Activated naive CD4-positive, alpha-beta T cell treated with anti-CD3 and anti-CD28 coated beads, Interleukin-2, amount 10 ng/mL, durations not matched to agents 7 days and 5 days (primary cell): ENCODE data around the gene MAFB.

ENCODE experiments used
- CTCF ChIA-PET: fragments of 350-600 bp; sonication (Branson Sonifier 250); formaldehyde crosslinking; loops from one replicate; lab custom pipeline; 2021; ENCODE audit warnings: antibody characterized with exemption; lab: Charles Lee
- DNase-seq: peaks from one replicate; pipeline ENCODE4 v3.0.0-alpha.2; 2020
- H3K27ac Mint-ChIP-seq: one replicate; pipeline ENCODE4 v1.8.0; 2021; ENCODE audit warnings: mild to moderate bottlenecking, moderate library complexity, mixed read lengths
- H3K27me3 Mint-ChIP-seq: one replicate; pipeline ENCODE4 v1.8.0; 2021; ENCODE audit warnings: mild to moderate bottlenecking, mixed read lengths
- H3K36me3 Mint-ChIP-seq: one replicate; pipeline ENCODE4 v1.8.0; 2021; ENCODE audit warnings: mixed read lengths
- H3K4me1 Mint-ChIP-seq: one replicate; pipeline ENCODE4 v1.8.0; 2021; ENCODE audit warnings: mixed read lengths
- H3K4me3 Mint-ChIP-seq: one replicate; pipeline ENCODE4 v1.8.0; 2021; ENCODE audit warnings: mild to moderate bottlenecking, moderate library complexity, mixed read lengths
- H3K9me3 Mint-ChIP-seq: one replicate; pipeline ENCODE4 v1.8.0; 2021; ENCODE audit warnings: mixed read lengths

MAFB gene

DNA sequence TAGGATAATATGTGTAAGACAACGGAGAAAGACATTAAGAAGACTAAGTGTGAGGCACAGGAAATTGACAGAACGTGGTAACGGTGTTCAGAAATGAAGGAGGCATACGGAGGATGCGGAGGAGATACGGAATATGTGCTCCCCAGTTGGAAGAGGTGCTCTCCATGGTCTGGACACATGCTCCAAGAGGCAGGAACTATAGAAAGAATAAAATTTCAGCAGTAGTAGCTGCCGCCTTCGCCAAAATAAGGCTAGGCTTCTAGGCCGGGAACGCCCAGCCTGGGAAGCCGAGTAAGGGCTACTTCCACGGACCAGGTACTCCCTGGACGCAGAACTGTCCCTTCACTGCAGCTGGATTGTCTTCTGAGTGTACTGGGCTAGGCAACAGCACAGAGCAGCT lies 7.4 kb downstream of the MAFB start:
- CTCF ChIA-PET, result no interaction called here
- no peak for DNase-seq
- H3K27me3 Mint-ChIP-seq, result peaks cover 75% of the 10 kb centered on the region
- no peaks in the 10 kb centered on the region for H3K4me1 Mint-ChIP-seq
- no peak overlapping the region for H3K4me3 Mint-ChIP-seq
- H3K27ac Mint-ChIP-seq, result no peak overlapping the region
- H3K36me3 Mint-ChIP-seq, result no peaks in the 10 kb centered on the region
- H3K9me3 Mint-ChIP-seq, result no peaks in the 10 kb centered on the region

GRCh38 chr20:40681165-40681564 lies 7.9 kb downstream of the MAFB start:
- CTCF ChIA-PET, result interaction anchor here (0.5 kb wide), 1 partner anchor 900 kb away, joined by 3 read pairs; no protein-coding TSS in a partner anchor
- Mint-ChIP-seq H3K4me3 (no peak overlapping the region), H3K9me3 (no peaks in the 10 kb centered on the region), H3K27me3 (peaks cover 75% of the 10 kb centered on the region), H3K36me3 (no peaks in the 10 kb centered on the region), H3K4me1 (no peaks in the 10 kb centered on the region), H3K27ac (no peak overlapping the region)
- DNase-seq, result no peak

GRCh38 chr20:40680161-40680959 lies 8.7 kb downstream of the MAFB start:
- Mint-ChIP-seq H3K27ac (no peak overlapping the region), H3K27me3 (peaks cover 77% of the 10 kb centered on the region)
- CTCF ChIA-PET, result interaction anchor here (0.5 kb wide), 1 partner anchor 900 kb away, joined by 3 read pairs; no protein-coding TSS in a partner anchor

GRCh38 chr20:40679184-40679583 lies 9.9 kb downstream of the MAFB start:
- Mint-ChIP-seq H3K27me3 (peaks cover 65% of the 10 kb centered on the region), H3K27ac (no peak overlapping the region), H3K4me1 (no peaks in the 10 kb centered on the region), H3K36me3 (no peaks in the 10 kb centered on the region), H3K4me3 (no peak overlapping the region), H3K9me3 (no peaks in the 10 kb centered on the region)
- CTCF ChIA-PET, result no interaction called here
- no peak for DNase-seq

More at GRCh38 chr20:40680161-40680959, 8.7 kb downstream of the MAFB start:
- Mint-ChIP-seq H3K4me3 (no peak overlapping the region), H3K9me3 (no peaks in the 10 kb centered on the region), H3K36me3 (no peaks in the 10 kb centered on the region), H3K4me1 (no peaks in the 10 kb centered on the region)
- DNase-seq, result no peak

DNA sequence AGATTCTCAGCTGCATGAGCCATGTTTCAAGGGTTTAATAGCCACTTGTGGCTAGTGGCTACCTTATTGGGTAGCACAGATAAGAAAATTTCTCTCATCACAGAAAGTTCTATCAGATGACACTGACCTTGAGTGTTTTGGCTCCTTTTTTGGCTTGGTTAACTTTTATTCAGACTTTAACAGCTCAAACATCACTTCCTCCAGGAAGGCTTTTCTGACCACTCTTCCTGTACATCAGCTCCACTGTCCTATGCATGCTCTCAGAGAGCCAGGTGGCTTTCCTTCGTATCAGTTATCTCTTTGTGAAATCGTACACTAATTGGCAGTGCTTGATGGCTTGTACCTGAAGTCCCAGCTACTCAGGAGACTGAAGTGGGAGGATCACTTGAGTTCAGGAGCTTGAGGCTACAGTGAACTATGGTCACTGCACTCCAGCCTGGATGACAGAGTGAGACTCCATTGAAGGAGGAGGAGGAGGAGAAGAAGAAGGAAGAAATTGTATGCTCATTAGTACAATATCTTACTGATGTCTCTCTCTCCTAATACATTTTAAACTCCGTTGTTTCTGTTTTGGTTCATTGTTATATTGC lies 10.7 kb downstream of the MAFB start:
- no peaks in the 10 kb centered on the region for H3K36me3 Mint-ChIP-seq
- no peak for DNase-seq
- no peaks in the 10 kb centered on the region for H3K4me1 Mint-ChIP-seq
- no peak overlapping the region for H3K4me3 Mint-ChIP-seq
- CTCF ChIA-PET, result no interaction called here
- no peaks in the 10 kb centered on the region for H3K9me3 Mint-ChIP-seq
- no peak overlapping the region for H3K27ac Mint-ChIP-seq
- H3K27me3 Mint-ChIP-seq, result peaks cover 57% of the 10 kb centered on the region

DNA sequence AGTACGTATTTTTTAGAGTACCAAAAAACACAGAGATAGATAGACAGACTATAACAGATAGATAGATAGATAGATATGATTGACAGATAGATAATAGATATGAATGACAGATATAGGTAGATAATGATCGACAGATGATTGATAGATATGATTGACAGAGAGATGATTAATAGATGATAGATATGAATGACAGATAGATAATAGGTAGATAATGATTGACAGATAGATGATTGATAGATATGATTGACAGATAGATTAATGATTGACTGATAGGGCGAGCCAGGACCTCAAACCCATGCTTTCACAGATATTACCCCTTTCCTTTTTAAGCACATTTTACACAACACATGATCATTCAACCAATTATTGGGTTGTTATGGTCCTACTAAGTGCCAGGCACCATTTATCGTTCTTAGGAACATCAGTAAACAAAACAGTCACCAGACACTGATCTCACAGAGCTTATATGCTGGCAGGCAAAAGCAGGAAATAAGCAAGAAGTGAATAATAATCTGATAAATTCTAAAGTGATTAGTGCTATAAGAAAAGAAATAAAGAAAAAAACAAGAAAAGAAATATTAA lies 11.6 kb downstream of the MAFB start:
- Mint-ChIP-seq H3K4me3 (no peak overlapping the region), H3K27ac (no peak overlapping the region), H3K4me1 (no peaks in the 10 kb centered on the region), H3K36me3 (no peaks in the 10 kb centered on the region), H3K27me3 (peaks cover 48% of the 10 kb centered on the region), H3K9me3 (no peaks in the 10 kb centered on the region)
- no peak for DNase-seq
- CTCF ChIA-PET, result no interaction called here

GRCh38 chr20:40676491-40677269 lies 12.4 kb downstream of the MAFB start:
- CTCF ChIA-PET, result no interaction called here
- Mint-ChIP-seq H3K4me3 (no peak overlapping the region), H3K4me1 (no peaks in the 10 kb centered on the region), H3K9me3 (no peaks in the 10 kb centered on the region), H3K27me3 (peaks cover 40% of the 10 kb centered on the region), H3K36me3 (no peaks in the 10 kb centered on the region), H3K27ac (no peak overlapping the region)
- no peak for DNase-seq

DNA sequence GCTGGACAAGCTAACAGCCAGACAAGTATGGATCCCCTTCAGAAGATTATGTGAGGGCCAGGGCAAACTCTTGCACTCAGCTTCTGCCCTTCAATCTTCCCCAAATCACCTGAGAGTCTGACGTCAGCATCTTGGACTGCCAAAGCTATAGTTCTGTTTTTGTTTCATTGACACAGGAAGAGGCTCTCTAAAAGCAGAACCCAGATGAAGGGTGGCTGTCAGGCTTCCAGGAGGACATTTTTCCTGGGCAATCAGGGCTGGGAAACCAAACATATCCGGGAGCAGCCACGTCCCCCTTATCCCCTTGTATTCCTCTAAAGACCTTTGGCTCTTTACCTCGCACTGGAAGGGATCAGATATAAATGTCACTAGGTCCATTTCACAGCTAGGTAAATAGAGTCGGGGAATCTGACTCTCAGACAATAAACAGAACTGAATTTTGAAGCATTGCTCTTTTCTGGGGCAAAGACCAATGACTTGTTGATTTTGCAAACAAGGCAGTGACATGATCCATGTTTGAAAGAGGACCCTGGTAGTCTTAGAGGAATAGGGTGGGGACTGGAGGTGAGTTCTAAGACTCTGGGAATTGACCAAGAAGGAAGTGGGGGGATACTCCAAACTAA lies 13.3 kb downstream of the MAFB start:
- CTCF ChIA-PET, result no interaction called here
- Mint-ChIP-seq H3K27ac (peak overlapping the region; percentile 49), H3K4me3 (no peak overlapping the region), H3K4me1 (no peaks in the 10 kb centered on the region), H3K27me3 (peaks cover 34% of the 10 kb centered on the region), H3K36me3 (no peaks in the 10 kb centered on the region), H3K9me3 (no peaks in the 10 kb centered on the region)
- no peak for DNase-seq

GRCh38 chr20:40673442-40673841 lies 15.6 kb downstream of the MAFB start:
- no peaks in the 10 kb centered on the region for H3K9me3 Mint-ChIP-seq
- CTCF ChIA-PET, result no interaction called here
- peaks cover 29% of the 10 kb centered on the region for H3K27me3 Mint-ChIP-seq
- no peak overlapping the region for H3K27ac Mint-ChIP-seq
- no peaks in the 10 kb centered on the region for H3K36me3 Mint-ChIP-seq
- no peaks in the 10 kb centered on the region for H3K4me1 Mint-ChIP-seq
- H3K4me3 Mint-ChIP-seq, result no peak overlapping the region
- DNase-seq, result no peak

- CTCF ChIA-PET, result no interaction called here
- Mint-ChIP-seq H3K27me3 (peaks cover 23% of the 10 kb centered on the region), H3K36me3 (no peaks in the 10 kb centered on the region), H3K4me1 (no peaks in the 10 kb centered on the region), H3K9me3 (no peaks in the 10 kb centered on the region), H3K4me3 (no peak overlapping the region), H3K27ac (no peak overlapping the region)
- no peak for DNase-seq
These were observed 16.9 kb downstream of the MAFB start for GRCh38 chr20:40672095-40672494.

DNA sequence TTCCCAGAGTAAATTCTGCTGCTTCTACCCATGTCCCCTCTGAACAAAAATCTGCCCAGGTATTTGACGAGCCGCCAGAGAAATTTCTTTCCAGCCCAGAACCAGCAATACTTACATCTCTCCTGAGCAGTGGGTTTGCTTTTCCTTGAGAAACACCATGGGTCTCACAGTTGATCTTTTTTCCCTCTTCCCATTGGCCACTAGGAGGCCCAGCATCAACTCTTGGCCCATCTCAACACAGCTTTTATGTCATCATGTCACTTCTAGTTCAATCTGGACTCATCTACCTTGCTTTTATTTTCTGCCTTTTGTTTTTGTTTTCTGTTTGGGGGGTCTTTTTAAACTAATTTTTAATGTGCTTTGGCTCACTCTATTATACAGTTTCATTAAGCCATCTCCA lies 18.8 kb downstream of the MAFB start:
- CTCF ChIA-PET, result no interaction called here
- Mint-ChIP-seq H3K36me3 (no peaks in the 10 kb centered on the region), H3K4me3 (no peak overlapping the region), H3K27ac (no peak overlapping the region), H3K9me3 (no peaks in the 10 kb centered on the region), H3K27me3 (peaks cover 7% of the 10 kb centered on the region), H3K4me1 (no peaks in the 10 kb centered on the region)
- DNase-seq, result no peak

DNA sequence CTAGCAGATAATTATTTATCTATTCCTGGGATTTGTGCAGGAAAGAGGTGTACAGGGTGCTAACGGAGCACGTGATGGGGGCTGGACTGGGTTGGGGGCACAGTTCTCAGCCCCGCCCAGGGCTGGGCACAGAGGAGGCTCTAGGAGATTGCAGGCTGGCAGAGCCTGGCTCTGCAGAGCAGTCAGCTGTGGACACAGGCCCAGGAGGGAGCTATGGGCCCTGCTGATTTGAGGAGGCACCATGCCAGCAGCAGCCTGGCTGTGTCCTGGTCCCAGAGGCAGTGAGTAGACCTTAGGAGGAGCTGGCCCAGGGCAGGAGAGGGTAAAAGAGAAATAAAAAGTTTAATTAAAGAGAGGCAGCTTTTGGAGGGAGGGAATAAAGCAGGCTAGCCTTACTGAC lies 19.3 kb downstream of the MAFB start:
- Mint-ChIP-seq H3K36me3 (no peaks in the 10 kb centered on the region), H3K27me3 (peaks cover 7% of the 10 kb centered on the region), H3K4me1 (no peaks in the 10 kb centered on the region), H3K9me3 (no peaks in the 10 kb centered on the region), H3K27ac (no peak overlapping the region), H3K4me3 (no peak overlapping the region)
- CTCF ChIA-PET, result no interaction called here
- DNase-seq, result no peak

DNA sequence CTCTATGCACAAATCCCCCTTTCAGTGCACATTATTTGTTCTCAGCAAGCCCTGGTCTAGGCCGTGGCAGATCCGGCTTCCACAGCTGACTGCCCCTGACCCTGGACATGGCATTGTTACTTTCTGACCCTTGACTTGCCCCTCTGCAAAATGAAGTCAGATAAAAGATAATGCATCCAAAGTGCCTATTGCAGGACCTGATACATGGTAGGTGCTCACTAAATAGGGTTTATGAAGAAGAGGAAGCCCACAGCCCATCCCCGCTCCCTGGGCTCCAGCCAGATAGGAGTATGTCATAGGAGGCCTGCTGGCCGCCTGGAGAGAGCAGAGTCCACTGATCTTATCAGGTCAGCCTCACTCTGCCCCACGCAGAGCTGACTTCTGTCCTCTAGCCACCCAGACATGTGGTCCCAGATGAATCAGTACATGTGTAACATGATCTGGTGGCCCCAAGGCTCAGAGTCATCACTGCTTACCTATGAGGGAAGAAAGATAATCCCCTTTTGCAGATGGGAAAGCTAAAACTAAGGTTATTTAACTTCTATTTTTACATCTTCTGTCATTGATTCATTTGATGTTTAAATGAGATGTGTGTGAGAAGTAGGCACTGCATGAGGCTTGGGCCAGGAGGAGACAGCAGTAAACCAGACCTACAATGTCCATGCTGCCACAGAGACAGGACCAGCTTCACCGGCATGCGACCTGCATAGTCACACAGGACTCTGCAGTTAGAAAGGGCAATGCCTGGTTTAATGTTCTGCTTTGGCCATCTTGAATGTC lies 20.4 kb downstream of the MAFB start:
- no peaks in the 10 kb centered on the region for H3K9me3 Mint-ChIP-seq
- no peak overlapping the region for H3K27ac Mint-ChIP-seq
- CTCF ChIA-PET, result no interaction called here
- peaks cover 8% of the 10 kb centered on the region for H3K27me3 Mint-ChIP-seq
- no peak overlapping the region for H3K4me3 Mint-ChIP-seq
- DNase-seq, result no peak
- no peaks in the 10 kb centered on the region for H3K36me3 Mint-ChIP-seq
- H3K4me1 Mint-ChIP-seq, result no peaks in the 10 kb centered on the region
